ENCODE results near the gene BTLA.
"Not testable (repeated sequence)": the region's sequence is repeated elsewhere in the genome, so short reads cannot be mapped to it uniquely, and the experiment has no call there.

Gene BTLA, protein sequence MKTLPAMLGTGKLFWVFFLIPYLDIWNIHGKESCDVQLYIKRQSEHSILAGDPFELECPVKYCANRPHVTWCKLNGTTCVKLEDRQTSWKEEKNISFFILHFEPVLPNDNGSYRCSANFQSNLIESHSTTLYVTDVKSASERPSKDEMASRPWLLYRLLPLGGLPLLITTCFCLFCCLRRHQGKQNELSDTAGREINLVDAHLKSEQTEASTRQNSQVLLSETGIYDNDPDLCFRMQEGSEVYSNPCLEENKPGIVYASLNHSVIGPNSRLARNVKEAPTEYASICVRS

GRCh38 chr3:112498914-112499711 lies at the start of gene BTLA:
BTLA (minus strand) TSS chr3:112499472; CDS start chr3:112499358, 114 bp downstream.
- DNase-seq, result no peak

DNA sequence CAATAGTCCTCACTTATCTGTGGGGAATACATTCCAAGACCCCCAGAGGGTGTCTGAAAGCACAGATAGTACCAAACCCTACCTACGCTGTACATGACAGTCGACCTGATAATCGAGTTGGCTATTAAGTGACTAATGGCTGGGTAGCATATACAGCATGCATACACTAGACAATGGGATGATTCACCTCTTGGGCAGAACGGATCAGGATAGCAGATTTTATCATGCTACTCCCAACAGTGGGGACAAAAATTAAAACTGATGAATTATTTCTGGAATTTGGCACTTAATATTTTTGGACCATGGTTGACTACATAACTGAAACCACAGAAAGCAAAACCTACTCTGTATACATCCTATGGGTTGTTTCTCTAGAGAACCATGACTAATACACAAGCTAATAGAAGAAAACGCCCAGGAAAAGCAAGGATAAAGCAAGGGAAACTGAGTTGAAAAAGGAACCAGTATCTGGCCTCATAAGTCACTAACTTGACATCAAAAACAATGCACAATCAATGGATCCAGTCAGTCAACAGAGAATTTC lies 47.0 kb upstream of the BTLA start:
- DNase-seq, result no peak

DNA sequence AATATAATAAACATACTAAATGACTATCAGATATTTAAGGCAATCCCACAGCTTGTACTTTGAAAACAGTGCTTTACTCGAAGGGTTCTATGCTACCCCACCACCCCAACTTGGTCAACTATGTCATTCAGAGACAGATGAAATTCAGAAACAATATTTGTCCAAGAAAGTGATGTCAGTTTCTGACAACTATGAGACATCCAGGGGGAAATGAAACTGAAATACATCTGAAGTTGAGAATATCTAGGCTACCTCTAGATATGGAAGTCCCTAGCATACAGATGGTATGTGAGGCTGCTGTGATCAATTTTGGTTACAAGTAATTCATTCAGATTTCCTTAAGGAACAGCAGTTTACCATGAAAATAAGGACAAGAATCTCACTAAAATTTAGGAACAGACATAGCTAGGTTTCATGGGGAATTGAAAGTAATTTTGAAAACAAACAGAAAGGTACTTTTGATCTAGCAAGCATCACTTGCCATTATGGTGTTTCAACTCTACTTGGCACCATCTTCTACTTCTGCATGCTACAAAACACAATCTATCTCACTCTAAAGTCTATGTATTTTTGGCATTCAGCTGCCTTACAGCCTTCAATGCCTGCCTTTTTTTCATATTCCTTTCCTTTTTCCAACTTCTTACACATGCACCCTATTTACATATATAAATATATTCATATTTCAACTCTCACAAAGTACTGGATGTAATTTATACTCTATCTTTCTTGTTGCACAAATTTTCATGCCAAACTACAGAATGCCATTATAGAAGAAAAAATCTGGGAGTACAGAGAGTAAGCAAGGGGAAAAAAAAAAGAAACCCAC lies 40.8 kb upstream of the BTLA start:
- no peak for DNase-seq

DNA sequence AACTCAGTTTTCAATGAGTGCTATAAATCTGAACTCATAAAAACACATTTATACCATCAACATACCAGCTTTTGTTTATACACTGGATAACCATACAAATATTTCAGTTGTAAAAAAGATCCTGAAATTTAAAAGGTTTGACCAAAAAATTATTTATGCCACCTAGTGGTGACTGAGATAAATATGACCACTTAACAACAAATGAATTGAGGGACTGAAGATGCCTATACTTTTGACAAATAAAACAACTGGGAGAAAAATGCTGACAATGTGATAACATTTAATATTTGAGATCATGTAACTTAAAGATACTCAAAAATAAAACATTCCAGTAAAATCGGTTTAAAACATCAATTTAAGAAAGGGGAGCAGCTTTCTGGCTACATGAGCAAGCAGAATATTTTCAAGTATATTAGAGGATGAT lies 32.1 kb upstream of the BTLA start:
- DNase-seq, result no peak

DNA sequence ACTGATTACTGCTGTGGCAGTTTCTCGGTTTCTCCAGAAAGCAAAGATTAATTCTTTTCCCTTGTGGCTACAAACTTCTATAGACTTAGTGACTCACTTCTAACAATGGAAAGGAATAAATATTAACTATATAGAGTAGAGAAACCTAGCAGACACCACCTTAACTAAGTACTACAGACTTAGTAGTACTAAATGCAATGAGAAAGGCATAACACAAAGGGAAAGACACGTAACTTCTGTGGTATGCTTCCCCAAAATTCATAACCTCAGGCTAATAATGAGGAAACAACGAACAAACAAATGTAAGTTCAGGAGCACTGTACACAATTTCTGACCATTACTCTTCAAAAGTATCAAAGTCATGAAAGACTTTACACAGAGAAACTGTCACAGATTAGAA lies 31.3 kb upstream of the BTLA start:
- no peak for DNase-seq

DNA sequence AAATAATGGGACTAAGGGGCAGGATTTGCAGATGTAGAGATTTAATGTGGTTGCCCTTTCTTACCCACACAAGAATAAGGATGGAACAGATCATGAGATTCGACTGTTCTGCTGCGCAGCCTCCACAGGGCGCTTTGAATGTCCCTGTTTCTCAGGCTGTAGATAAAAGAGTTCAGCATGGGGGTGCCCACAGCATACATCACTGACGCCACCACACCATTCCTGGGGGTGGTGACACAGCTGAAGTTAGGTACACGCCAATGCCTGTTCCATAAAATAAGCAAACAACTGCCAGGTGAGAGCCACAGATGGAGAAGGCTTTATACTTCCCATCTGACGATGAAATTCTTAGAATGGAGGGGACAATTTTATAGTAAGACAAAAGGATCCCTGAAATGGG lies 24.9 kb upstream of the BTLA start:
- DNase-seq, result not testable (repeated sequence)

DNA sequence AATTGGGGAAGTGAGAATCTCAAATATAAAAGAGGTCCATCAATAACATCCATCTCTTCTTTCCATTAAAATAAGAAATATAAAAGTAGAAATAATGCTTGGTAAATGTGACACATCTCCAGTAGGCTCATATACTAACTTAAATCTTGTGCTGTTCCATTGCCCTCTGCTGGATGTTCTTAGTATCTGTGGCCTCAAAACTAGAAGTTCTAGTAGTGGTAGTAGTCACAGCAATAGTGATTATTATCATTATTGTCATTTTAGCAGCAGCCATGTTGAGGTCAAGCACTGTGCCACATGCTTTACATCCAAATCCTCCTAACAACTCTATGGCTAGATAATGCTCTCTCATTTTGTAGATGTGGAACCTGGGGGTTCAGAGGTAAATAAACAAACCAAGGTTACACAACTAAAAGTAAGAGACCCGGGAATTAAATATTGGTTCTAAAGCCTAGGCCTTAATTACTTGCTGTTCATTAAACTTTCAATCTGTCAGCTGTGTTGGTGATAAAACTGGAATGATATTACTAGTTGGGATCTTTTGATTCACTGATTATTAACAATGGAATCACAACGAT lies 20.2 kb upstream of the BTLA start:
- DNase-seq, result peak; percentile 60

DNA sequence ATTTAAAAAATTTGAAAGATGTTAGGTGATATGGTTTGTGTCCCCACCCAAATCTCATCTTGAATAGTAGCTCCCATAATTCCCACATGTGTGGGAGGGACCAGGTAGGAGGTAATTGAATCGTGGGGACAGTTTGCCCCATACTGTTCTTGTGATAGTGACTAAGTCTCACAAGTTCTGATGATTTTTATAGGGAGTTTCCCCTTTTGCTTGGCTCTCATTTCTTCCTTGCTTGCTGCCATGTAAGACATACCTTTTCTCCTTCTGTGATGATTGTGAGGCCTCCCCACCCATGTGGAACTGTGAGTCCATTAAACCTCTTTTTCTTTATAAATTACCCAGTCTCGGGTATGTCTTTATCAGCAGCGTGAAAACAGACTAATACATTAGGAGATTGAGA lies 19.7 kb upstream of the BTLA start:
- not testable (repeated sequence) for DNase-seq

DNA sequence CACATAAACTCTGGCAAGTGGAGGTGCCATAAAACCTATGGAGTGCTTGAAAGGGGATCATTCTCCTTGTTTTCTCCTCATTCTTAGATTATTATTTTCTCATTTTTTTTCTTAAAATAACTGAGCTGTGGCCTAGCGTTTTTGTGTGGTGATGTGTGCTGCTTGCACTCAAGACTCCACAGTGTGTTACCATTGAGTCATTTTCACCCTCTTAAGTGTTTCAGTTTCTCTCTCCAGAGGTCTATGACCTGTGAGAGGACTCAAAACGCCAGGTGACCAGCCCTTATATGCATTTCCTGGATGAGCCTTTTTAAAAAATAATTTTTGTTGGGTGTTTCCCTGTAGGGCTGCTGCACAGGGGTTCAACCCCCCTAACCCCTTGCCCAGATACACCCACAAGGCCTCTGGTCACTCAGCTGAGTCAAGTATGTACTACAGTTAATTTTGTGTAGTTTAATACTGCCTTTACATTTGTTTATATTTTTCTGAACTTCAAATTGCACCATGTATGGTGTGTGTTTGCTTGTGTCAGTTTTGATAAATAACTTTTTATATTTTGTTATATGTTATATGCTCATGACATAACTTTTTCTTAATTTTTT lies 15.4 kb upstream of the BTLA start:
- DNase-seq, result no peak

DNA sequence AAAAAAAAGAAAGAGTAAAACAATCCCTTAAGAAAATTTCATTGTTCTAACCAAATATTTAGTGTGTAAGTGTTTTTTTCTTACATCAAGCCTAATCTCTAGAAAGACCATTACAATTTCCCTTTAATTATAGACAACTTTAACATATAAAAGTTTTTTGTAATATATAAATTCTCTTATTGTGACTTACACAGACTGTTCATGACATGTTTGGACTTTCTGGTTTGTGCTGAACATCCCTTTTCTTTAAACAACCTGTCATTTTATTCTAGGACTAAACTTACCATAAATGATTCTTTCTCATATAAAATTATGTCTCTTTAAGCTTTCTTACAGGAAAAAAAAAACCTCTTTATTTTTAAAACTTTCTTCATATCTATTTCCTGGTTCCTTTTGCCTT lies 13.0 kb upstream of the BTLA start:
- DNase-seq, result no peak

GRCh38 chr3:112508860-112509259 lies 9.6 kb upstream of the BTLA start:
- DNase-seq, result no peak

- DNase-seq, result no peak
Measured at GRCh38 chr3:112508261-112508660, 9.0 kb upstream of the BTLA start.

DNA sequence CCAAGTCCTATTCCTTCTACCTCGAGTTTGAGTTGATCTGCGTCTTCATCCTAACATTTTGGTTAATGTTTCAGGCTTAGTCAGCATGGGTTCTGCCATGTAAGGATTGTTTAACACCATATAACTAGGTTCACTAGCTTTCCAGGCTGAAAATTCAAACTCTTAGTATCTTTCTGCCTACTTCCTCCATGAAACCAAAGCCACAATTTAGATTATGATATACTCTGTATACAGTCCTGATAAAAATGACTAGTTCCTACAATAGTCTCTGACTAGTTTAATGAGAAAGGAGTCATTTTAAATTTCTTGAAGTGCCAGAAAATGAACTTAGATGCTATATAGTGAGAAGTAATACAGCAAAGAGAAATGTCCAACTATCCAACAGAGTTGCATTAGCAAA lies 6.6 kb upstream of the BTLA start:
- DNase-seq, result no peak

DNA sequence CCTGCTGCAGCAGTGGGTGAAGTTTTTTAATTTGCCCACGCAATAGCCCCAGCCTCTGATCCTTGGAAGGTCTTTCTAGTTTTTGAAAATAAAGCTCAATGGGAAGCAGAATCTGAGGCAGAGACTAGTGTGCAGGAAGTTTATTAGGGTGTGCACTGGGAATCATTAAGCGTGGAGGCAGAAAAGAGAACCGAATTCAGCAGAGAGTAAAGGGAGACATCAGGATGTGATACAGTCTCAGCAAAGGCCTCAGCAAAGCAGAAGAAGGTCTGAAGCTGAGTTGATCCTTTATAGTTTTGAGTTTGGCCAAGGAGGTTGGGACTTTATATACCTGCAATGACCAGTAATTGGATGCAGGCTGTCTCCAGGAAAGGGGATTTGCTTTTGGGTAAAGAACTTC lies 4.9 kb upstream of the BTLA start:
- no peak for DNase-seq

GRCh38 chr3:112503304-112503972 lies 4.2 kb upstream of the BTLA start:
- no peak for DNase-seq

DNA sequence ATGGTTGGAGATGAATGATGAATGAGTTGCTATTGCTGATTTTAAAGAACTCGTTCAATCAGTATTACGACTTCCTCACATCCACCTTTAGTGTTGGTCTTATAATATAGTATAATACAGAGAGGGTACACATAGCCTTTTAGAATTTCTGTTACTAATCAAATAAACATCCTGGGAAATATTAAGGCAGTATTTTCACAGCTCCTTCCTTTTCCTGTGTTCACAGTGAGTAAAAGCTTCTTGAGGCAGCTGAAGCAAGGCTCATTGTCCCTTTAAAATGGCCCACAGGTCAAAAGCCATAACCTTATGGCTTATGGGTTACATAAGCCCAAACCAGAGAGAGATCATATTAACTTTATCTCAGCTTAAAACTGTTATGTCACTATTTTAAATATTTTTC lies 1.3 kb upstream of the BTLA start:
- no peak for DNase-seq

GRCh38 chr3:112497897-112498548 lies 1.2 kb downstream of the BTLA start:
- DNase-seq, result no peak

DNA sequence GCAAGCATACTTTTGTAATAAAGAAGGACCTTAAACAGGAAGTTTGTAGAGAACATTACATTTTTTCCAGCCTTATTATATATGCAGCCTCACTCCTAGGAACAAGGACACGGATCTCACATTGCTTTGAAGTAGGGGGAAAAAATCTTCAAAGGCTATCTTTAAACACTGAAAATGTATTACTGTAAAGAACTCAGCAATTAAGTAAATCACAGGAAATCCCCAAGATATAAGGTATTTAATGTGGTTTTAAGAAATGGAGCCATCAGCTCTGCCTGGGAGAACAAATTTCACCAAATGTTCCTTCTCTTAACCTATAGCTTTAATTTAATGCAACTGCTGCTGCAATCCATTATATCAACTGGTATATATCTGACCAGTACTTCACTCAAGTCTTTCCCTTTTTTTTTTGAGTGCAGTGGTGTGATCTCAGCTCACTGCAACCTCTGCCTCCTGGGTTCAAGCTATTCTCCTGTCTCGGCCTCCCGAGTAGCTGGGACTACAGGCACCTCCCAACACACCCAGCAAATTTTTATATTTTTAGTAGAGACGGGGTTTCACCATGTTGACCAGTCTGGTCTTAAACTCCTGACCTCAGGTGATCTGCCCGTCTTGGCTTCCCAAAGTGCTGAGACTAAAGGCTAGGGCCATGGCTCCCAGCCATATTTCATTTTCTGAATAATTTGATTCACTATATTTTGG lies 2.8 kb downstream of the BTLA start:
- no peak for DNase-seq

DNA sequence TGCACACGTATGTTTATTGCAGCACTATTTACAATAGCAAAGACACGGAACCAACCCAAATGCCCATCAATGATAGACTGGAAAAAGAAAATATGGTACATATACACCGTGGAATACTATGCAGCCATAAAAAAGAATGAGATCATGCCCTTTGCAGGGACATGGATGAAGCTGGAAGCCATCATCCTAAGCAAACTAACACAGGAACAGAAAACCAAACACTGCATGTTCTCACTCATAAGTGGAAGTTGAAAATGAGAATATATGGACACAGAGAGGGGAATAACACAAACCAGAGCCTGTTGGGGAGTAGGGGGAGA lies 4.9 kb downstream of the BTLA start:
- DNase-seq, result not testable (repeated sequence)

- DNase-seq, result no peak
Measured at GRCh38 chr3:112492124-112492523, 7.1 kb downstream of the BTLA start.

GRCh38 chr3:112491373-112491772 lies 7.9 kb downstream of the BTLA start:
- DNase-seq, result no peak

All from NCI-H1436 treated with DMSO at 0.1 percent for 48 hours (cell line).